ENCODE measurements around the gene TSHZ2. TPM values are rescaled to one million over a fixed set of nuclear protein-coding genes. Genes with fewer than 3 reads are reported as not detected.
A peak's percentile ranks its signal among the peaks of the same experiment; 100 is the strongest.

Gene TSHZ2
- total RNA-seq, 1 experiment from 2014 or later, result 0.07 TPM

GRCh38 chr20:53381568-53382262 is 409.6 kb downstream of the TSHZ2 start:
- Histone ChIP-seq H3K4me2 (ENCODE audit: insufficient read depth, insufficient read length, low read length) (no peak overlapping the region), H3K56ac (ENCODE audit: insufficient read length, low read depth, low read length) (no peak overlapping the region), H3K27ac (ENCODE audit: insufficient read length, low read depth, low read length) (no peak overlapping the region), H3K9me3 (ENCODE audit: control insufficient read depth, low read depth, low read length) (no peaks in the 10 kb centered on the region), H3K79me2 (ENCODE audit: insufficient read depth, low read length) (no peaks in the 10 kb centered on the region), H3K23ac (ENCODE audit: insufficient read length, low read depth, low read length) (no peak overlapping the region), H4K91ac (ENCODE audit: insufficient read length, low read depth, low read length) (no peak overlapping the region), H2BK120ac (ENCODE audit: low read depth, low read length, poor library complexity, severe bottlenecking) (no peak overlapping the region), H2BK12ac (ENCODE audit: insufficient read length, low read depth, low read length) (no peak overlapping the region), H3K27me3 (ENCODE audit: insufficient read depth, low read length) (no peaks in the 10 kb centered on the region), H4K20me1 (ENCODE audit: control insufficient read depth, insufficient read depth, insufficient read length) (no peaks in the 10 kb centered on the region), H3K4ac (ENCODE audit: low read depth, low read length) (no peak overlapping the region), H4K8ac (replicated peaks; ENCODE audit: insufficient read length, low read depth, low read length) (no peak overlapping the region), H3K18ac (ENCODE audit: insufficient read length, low read depth, low read length) (no peak overlapping the region), H3K79me1 (ENCODE audit: insufficient read depth, low read depth, low read length, poor library complexity, severe bottlenecking) (no peaks in the 10 kb centered on the region), H3K14ac (ENCODE audit: insufficient read depth, low read length) (no peak overlapping the region), H2BK5ac (ENCODE audit: insufficient read length, low read length) (no peak overlapping the region), H3K9ac (ENCODE audit: extremely low read depth, insufficient read length, low read length) (no peak overlapping the region), H2BK20ac (ENCODE audit: low read depth, low read length, poor library complexity, severe bottlenecking) (no peak overlapping the region), H4K5ac (ENCODE audit: insufficient read length, low read depth, low read length) (no peak overlapping the region), H2AK5ac (ENCODE audit: insufficient read length, low read length) (no peak overlapping the region), H3K4me1 (ENCODE audit: insufficient read depth, low read length) (peaks cover 5% of the 10 kb centered on the region; the same call in 1 of the 2 replicates), H2BK15ac (ENCODE audit: low read depth, low read length) (no peak overlapping the region), H2AFZ (ENCODE audit: low read length) (no peak overlapping the region), H3K23me2 (ENCODE audit: insufficient read length, low read depth, low read length, poor library complexity, severe bottlenecking) (no peaks in the 10 kb centered on the region), H3T11ph (ENCODE audit: low read length) (no peak overlapping the region)
- peak; percentile 53 for TF ChIP-seq CTCF (conservative IDR thresholded peaks at IDR 0.05)
- WGBS (ENCODE audit: extremely low coverage, insufficient read length, low lambda C conversion rate), result no CpG with 5 or more reads among the region's 3 CpGs
- Mint-ChIP-seq H3K36me3 (ENCODE audit: insufficient read depth in 1 of 3, low read depth in 3 of 3) (no peaks in the 10 kb centered on the region), H3K27ac (no peak overlapping the region), H3K4me1 (peaks cover 22 to 23% of the 10 kb centered on the region in 2 experiments), H3K9me3 (no peaks in the 10 kb centered on the region), H3K4me3 (no peak overlapping the region), H3K27me3 (ENCODE audit: low read depth) (no peaks in the 10 kb centered on the region)
- DNase-seq, result no peak

Measured in H9 (cell line).